Head of caudate nucleus (tissue), 42 donors: Measurements from ENCODE around the gene RAP1GDS1.
A peak's percentile ranks its signal among the peaks of the same experiment; 100 is the strongest.
"Not testable (repeated sequence)": the region's sequence is repeated elsewhere in the genome, so short reads cannot be mapped to it uniquely, and the experiment has no call there.

Source experiments
- DNase-seq, 42 donors: peaks; one replicate each; pipeline versions ENCODE4 v3.0.0 to v3.0.0-alpha.2; 2020 to 2021; ENCODE audit warnings: mixed read lengths in 7 of 42
- intact Hi-C: fragments of 100-400 bp; cut with DNase I; formaldehyde crosslinking; loops from one replicate; pipeline ENCODE4 v1.15.0; 2022

The RAP1GDS1 gene

GRCh38 chr4:98329879-98330640, 68.9 kb downstream of the RAP1GDS1 start:
- intact Hi-C loops, DNase-seq: not testable (repeated sequence)

- intact Hi-C loops, result no loop called here
- no peak for DNase-seq
Measured at GRCh38 chr4:98332017-98332416, 70.8 kb downstream of the RAP1GDS1 start.

DNA sequence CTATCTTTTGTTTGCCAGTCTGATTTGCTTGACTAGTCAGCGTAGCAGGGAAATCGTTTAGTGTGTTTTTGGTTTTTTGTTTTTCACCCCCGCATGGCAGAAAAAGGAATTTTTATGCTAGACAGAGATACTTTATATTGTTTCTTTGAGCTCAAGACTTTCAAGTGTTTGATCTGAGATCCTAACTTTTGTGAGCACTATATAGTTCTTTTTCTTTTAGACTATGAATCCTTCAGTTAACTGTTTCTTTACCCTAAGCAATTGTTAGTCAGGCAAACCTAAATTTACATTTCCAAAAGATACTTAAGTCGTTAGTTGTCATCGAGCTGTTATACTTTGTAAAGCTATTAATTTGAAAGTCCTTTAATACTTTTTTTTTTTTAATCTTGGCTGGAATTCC, 73.3 kb downstream of the RAP1GDS1 start:
- no peak for DNase-seq
- intact Hi-C loops, result no loop called here

DNA sequence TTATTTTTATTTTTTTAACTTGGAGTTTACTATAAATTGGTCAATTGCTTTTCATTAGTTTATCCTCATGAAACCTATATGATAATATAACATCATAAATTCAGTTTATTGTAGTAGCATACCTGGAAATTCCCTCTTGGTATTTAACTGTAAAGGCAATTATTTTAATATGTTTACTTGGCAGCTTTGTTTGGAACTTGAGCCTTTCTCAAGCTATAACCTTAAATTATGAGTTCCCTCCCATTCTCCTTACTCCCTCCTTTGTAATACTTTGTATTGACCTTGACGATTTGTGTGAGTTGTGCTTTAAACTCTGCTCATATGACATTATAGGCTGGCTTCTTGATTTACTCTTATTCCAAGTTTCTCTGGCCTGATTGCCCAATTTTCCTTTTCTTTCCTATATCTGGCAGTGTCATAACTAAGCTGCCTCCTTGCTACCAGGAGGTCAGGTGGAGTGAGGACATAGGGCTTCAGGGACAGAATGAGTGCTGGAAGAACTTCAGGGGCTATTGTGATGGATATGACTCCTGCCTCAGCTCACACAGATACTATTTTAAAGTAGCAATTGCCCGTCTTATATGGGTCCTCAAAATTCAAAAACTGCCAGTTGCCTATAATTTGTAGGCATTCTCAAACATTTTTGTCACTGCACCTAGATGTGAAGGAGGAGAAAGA, 77.7 kb downstream of the RAP1GDS1 start:
- DNase-seq, result no peak
- intact Hi-C loops, result no loop called here

DNA sequence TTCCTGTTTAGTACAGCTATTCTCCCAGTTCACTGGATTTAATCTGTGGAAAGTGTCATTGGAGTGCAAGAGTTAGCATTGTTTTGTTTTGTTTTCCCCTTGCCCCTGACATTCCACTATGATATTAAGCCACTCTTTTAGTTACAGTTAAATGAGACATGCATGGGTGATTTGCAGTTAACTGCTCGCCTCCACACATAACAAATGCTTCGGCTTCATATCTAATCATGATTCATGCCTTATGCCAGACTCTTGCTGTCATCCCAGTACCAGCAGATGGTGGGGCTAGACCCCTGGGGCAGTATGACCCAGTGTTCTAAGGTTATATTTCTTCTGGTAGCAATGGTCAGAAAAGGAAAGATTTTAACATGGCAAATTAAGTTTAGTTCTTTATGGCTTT, 80.1 kb downstream of the RAP1GDS1 start:
- intact Hi-C loops, result no loop called here
- DNase-seq, result peak in 5 of 42 donors; percentile 9 to 39 (median 16)

GRCh38 chr4:98343626-98344025, 82.4 kb downstream of the RAP1GDS1 start:
- no peak for DNase-seq
- intact Hi-C loops, result no loop called here

- intact Hi-C loops, result no loop called here
- no peak for DNase-seq
Measured at GRCh38 chr4:98345838-98346237, 84.7 kb downstream of the RAP1GDS1 start.

GRCh38 chr4:98352396-98352795, 91.2 kb downstream of the RAP1GDS1 start:
- DNase-seq, result no peak
- intact Hi-C loops, result no loop called here

- no peak for DNase-seq
- intact Hi-C loops, result no loop called here
Measured at GRCh38 chr4:98352940-98353339, 91.8 kb downstream of the RAP1GDS1 start.

GRCh38 chr4:98358630-98359248, 97.6 kb downstream of the RAP1GDS1 start:
- no peak for DNase-seq
- intact Hi-C loops, result no loop called here

GRCh38 chr4:98359646-98360045, 98.5 kb downstream of the RAP1GDS1 start:
- DNase-seq, result no peak
- intact Hi-C loops, result no loop called here

DNA sequence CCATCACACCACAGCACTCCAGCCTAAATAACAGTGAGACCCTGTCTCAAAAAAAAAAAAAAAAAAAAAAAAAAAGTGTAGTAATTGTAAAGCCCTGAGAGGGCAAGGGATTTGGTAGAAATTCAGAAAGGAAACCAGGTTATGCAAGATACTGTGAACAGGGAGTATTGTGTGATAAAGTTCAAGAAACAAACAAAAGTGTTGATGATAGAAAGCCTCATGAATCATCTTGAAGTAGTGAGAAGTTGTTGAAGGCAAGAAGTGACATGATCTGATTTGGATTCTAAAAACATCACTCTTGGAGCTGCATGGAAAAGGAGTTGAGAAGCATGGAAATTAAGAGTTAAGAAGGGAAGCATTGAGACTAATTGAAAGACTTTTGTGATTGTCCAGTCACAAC, 102.2 kb downstream of the RAP1GDS1 start:
- no peak for DNase-seq
- intact Hi-C loops, result no loop called here

DNA sequence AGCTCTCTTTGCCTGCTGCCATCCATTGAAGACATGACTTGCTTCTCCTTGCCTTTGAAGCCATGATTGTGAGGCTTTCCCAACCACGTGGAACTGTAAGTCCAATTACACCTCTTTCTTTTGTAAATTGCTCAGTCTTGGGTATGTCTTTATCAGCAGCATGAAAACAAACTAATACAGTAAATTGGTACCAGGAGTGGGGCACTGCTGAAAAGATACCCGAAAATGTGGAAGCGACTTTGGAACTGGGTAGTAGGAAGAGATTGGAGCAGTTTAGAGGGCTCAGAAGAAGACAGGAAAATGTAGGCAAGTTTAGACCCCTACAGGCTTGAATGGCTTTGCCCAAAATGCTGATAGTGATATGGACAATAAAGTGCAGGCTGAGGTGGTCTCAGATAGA, 105.1 kb downstream of the RAP1GDS1 start:
- intact Hi-C loops, result not testable (repeated sequence)

GRCh38 chr4:98368000-98368399, 106.8 kb downstream of the RAP1GDS1 start:
- intact Hi-C loops, DNase-seq: not testable (repeated sequence)

More for the DNA sequence above, 105.1 kb downstream of the RAP1GDS1 start:
- DNase-seq, result not testable (repeated sequence)

- intact Hi-C loops, result no loop called here
- no peak for DNase-seq
Measured at GRCh38 chr4:98369322-98369721, 108.1 kb downstream of the RAP1GDS1 start.

GRCh38 chr4:98374643-98375042, 113.5 kb downstream of the RAP1GDS1 start:
- intact Hi-C loops, result no loop called here
- peak in 34 of 42 donors; percentile 4 to 79 (median 45) for DNase-seq

GRCh38 chr4:98377559-98377958, 116.4 kb downstream of the RAP1GDS1 start:
- intact Hi-C loops, result no loop called here
- no peak for DNase-seq

DNA sequence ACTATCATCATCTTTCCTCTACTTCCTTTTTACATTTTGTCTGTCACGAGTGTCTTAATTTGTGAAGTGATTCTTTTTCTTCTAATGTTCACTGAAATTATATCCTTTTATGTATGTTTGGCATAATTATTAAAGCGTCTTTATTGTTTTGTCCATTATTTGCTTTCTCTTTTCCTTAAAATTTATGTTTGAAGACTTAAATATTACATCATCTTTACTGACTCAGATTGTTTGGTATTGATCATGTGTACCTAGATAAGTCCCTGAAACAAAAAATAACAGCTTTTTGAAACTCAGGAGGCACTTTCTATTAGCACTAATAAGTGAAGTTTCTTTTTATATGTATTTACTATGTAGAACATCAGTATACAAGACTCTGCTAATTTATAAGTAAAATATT, 120.1 kb downstream of the RAP1GDS1 start:
- no peak for DNase-seq
- intact Hi-C loops, result no loop called here

GRCh38 chr4:98383431-98384106, 122.4 kb downstream of the RAP1GDS1 start:
- DNase-seq, result no peak
- intact Hi-C loops, result no loop called here

DNA sequence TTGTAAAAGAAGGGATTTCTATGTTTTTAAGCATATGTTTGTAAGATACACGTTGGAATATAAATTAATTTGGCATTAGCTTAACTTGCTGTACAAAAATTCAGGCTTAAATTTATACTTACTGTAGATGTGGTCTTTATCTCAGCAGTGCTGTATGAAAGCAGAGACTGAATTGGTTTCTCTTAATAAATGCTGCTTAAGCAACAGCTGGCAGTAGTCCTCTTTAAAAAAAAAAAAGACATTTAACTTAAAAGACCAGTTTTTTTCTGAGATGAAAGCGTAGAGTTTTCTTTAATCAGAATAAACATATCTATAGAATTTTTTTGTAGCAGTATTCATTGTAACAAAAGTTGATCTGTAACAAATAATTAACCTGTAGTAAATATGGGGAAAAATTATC, 124.6 kb downstream of the RAP1GDS1 start:
- DNase-seq, result no peak
- intact Hi-C loops, result no loop called here
